ENCODE measurements around the gene MAPK4.
"Not testable (repeated sequence)": the region's sequence is repeated elsewhere in the genome, so short reads cannot be mapped to it uniquely, and the experiment has no call there.

The MAPK4 gene

DNA sequence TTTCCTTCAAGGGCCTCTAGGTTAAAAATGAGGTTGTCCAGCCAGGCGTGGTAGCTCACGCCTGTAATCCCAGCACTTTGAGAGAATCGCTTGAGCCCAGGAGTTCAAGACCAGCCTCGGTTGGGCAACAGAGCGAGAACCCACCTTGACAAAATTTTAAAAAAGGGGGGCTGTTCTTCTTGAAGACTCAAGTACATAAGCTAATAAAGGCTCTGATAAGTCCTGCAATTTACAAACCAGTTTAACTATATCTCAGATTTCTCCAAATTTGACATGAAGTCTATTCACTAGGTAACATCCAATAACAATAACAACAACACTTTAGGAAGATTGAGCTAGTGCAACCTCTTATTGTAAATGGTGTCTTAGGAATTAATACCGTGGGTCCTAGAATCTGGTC lies 129.7 kb downstream of the MAPK4 start:
- no peak for DNase-seq

DNA sequence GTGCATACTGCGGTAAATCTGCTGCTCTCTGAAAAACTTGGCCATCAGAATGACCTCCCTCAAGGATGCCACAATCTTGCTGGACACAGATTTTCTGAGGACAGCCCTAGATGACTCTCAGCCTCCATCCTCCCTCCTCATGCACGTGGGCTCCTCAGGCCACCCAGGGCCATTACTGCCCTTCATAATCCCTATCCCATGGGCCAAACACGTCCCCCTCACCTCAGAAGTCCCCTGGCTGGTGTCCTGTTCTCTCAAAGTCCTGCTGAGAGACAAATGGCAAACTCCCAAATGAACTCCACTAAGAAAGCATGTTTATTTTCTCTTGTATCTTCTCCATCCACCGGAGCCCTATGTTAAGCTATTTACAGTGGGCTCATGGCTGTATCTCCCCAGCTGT lies 134.3 kb downstream of the MAPK4 start:
- DNase-seq: no peak

DNA sequence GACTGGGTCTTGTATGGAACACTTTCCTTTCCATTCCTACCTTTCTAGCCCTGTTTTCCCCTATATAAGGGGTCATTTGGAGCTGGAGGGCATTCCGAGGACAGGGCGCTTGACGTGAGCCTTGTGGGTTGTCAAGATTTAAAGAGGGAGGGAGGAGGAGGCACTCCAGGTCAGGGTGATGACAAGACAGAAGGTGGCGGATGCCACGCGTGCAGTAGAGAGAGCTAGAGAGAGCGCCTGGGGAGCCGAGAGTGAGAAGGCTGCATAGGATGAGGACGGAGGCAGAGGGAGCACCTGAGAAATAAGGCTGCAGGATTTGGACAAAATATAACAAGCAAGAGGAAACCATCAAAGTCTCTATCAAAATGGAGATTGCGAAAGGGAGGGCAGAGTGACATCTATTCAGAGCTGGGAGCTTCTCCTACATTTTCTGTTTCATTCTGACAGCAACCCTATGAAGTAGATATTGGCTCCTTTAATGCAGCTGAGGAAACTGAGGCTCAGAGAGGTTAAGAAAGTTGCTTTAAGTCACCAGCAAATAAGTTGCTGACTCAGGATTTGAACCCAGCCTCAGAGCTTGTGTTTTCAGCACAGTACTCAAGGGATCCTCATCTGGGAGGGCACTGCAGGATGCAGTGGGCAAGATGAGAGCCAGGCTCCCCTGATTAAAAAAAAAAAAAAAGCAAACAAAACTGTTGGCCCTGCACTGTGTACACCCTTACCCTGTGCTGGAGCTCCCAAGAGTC lies 135.7 kb downstream of the MAPK4 start:
- no peak for DNase-seq

DNA sequence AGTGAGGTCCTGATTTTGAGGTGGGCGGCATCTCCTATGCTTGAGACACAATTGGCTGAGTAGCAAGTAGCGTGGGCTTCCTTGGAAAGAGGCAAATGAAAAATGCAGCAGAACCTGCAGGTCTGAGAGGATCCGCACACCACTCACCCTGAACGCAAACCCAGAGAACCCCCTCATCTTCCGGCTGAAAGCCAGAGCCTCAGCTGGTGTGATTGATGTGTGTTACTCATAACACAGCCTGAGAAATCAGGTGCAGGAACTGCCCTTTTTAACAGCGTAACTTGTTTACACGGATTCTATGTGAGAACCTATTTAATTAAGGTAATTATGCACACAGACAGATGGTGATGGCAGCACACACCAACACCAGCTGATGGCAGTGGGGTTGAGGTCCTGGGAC lies 136.5 kb downstream of the MAPK4 start:
- DNase-seq: no peak

DNA sequence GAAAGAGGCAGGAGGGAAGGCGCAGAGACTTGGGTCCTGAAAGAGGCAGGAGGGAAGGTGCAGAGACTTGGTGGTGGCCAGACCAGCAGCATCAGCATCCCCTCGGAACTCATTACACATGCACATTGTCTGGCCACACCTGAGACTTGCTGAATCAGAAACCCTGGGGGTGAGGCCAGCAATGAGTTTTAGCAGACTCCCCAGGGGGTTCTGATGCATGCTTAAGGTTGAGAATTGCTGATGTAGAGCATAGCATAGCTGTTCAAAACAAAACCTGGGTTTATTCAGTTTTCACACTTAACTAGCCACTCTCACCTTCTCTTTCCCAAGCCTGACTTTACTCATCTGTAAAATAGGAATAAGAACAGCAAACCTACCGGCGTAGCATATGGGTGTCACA lies 137.0 kb downstream of the MAPK4 start:
- no peak for DNase-seq

DNA sequence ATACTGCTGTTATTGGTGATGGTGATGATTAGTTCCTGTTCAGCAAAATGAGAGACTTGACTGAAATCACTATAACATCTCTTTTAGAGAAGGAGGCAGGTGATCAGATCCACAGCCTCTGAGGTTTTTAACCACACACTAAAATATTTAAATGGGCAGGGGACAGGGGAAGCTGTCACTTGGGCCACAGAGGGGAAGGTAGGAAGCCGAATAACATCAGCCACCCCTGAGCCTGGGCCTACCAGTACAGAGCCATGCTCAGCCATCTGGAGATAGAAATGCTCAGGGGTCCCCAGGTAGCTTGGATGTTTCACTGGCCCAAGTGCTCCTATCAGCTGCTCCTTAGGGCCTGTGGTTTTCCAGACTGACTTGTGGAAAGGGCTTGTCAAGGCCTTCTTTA lies 137.6 kb downstream of the MAPK4 start:
- no peak for DNase-seq

DNA sequence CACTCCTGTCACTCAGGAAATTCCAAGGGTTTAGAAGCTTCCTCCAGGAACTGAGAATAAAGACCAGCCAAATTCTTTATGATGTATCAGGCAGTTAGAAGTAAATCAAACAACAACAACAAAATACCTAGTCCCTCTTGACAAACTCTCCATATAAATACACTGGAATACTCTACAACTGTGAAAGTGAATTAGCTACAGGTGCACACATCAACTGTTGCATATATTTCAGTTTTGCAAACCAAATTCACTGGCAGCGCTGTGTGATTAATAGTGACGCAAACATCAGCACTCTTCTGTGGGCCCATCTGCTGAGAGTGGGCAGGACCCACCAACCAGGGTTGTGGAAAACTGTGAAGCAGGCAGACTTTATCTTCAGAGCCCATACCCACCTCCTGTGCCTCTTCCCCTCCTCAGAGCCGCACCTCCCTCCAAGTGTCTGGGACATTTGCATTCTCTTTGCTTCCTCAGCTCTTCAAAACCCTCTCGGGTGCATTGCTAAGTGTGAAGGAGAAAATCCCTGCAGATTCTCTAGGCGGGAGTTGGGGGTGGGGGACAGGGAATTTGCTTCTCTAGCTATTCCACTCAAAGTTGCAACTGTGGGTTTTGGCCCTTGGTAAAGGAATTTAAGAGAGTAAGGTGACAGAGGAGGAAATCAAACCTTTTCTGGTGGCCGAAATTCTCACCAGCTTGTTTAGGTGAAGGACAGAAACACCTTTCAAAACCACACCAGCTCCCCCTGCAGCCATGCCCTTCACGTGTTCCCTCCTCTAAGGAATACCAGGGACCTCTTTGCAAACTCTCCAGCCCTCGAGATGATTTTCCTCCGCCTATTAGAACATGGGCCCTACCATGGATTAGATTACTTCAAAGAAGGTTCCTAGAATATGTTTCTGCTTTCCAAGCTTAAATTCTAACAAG lies 140.6 kb downstream of the MAPK4 start:
- DNase-seq: no peak

DNA sequence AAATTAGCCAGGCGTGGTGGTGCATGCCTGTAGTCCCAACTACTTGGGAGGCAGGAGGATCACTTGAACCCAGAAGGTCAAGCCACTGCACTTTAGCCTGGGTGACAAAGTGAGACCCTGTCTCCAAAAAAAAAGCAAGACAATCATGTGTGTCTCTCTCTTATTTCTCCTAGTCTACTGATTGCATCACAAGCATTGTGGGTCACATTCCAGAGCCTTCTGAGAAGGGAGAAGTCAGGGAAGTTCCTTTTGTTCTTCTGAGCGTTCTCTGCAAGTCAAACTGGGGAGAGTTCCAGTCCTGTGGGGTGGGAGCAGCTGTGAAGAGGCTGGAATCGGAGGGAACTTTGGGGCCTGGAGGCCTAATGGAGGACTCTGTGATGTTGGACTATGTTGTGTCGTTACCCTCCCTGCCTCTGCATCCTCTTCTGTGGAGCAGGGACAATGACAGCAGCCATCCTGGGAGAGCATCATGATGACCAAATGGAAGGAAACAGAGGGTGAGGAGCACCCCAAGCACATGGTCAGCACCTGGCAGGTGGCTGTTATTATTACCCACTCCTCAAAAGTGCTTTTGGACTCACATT lies 144.6 kb downstream of the MAPK4 start:
- no peak for DNase-seq

DNA sequence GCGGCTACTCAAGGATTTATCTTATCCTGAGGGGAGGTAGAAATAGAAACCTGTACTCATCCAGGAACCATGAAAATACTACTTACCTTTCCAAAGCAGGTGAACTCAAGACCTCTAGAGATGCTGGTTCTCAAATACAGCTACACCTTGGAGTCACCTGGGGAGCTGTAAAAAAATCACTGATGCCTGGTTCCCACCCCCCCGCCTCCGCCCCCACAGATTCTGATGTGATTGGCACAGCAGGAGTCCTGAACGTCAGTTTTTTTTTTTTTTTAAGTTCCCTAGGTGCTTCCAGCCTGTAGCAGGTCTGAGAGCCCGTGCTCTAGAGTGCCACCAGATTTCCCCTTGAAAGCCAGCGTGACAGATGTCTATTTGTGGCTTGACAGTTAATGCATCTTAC lies 146.3 kb downstream of the MAPK4 start:
- DNase-seq: no peak

DNA sequence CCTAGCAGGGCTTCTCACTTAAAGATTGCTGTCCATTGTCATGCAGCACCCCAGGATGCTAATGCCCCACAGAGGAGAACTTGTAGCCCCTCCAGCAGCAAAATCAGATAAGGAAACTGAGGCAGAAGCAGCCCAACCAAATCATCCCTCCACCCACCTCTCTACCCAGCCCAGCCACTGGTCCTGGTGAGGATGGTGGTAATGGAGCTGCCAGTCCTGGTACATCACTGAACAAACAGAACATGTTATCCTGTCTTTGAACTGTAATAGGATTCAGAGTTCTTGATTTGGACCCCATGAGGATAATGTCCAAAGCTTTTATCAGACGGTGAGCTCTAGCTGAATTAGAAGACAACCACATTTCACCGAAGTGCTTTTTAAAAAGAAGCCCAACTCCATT lies 146.8 kb downstream of the MAPK4 start:
- DNase-seq: no peak

DNA sequence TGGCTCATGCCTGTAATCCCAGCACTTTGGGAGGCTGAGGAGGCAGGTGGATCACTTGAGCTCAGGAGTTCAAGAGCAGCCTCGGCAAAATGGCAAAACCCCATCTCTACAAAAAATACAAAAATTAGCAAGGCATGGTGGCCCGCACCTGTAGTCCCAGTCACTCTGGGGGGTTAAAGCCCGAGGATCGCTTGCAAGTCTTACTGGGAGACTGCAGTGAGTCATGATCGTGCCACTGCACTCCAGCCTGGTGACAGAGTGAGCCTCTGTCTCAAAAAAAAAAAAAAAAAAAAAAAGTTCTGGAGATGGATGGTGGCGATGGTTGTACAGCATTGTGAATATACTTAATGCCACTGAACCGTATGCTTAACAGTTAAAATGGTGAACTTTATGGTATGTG lies 147.4 kb downstream of the MAPK4 start:
- not testable (repeated sequence) for DNase-seq

DNA sequence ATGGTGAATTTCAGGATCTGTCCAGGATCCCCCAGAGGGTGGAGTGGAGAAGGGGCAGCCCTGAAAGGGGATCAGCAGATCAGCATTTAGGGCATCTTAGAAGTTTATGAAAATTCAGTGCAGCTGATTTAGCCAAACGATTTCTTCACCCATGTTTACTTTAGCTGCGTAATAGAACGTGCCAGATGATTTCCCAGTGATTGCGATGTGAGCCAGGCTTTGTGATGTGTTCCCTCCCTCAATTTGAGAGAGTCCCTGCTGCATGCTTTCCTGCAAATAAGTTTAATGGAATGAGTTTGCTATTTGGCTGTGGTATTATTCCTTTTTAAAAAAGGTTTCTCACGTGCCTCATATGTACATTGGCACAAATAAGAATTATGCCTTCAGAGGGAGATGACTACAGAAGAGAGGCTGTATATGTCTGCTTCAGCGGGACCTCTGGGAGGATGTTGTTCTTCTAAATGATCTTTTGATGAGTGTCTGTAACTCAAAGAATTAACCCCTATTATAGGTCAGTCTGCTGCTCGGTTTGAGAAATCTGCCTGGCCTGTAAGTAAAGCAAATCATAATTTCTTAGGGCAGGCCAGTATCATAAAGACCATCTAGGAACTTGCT lies 148.1 kb downstream of the MAPK4 start:
- no peak for DNase-seq

DNA sequence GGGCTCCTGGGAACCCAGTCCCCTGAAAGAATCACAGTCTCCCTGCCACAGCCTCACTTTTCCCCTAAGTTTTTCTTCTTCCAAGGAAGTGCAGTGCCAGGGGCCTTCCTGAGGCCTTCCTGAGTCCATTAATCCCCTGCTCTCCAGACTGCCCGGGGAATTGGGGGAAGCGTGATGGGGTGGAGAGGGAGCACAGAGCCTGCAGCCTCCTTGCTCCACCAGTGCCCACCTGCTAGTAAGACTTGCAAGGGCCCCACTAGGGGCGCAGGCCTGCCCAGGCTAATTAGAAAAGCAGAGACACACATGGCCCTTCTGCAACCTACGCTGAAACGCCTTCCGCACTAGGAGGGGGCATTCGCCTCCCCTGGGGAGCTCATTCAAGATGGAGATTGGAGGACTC lies 149.3 kb downstream of the MAPK4 start:
- DNase-seq: no peak

DNA sequence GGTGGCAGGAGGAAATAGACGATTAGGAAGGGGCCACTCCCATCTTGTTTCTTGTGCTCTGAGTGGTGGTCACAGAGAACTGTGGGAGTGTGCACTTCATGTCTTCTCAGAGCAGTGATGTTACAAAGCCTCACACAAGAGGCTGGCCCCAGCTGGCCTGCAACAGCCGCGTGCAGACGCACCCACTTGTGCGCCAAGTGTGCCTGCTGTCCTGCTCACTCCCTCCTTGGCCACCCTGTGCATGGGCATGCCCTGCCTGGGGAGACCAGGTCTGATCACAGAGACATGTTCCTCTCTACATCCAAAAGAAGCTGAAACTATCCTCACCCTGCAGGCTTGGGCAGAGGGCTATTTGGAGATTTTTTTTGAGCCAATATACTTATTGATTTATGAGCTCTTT lies 151.5 kb downstream of the MAPK4 start:
- DNase-seq: no peak

DNA sequence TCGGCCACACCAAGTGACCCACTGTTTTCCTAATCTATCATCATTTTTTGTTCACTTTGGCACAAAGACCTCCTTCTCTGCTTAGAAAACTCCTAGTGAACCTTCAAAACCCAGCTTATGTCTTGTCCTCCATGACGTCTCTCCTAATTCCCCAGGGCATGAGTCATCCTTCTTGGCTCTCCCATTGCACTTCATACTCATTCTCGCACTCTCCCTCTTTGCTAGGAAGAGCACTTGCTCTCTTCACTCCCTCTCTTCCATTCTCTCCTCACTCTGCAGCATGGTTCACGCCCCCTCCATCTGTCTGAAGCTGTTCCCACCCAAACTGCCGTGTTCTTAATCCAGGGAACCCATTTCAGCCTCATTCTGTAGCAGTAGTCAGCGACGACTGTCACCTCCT lies 156.0 kb downstream of the MAPK4 start:
- no peak for DNase-seq

DNA sequence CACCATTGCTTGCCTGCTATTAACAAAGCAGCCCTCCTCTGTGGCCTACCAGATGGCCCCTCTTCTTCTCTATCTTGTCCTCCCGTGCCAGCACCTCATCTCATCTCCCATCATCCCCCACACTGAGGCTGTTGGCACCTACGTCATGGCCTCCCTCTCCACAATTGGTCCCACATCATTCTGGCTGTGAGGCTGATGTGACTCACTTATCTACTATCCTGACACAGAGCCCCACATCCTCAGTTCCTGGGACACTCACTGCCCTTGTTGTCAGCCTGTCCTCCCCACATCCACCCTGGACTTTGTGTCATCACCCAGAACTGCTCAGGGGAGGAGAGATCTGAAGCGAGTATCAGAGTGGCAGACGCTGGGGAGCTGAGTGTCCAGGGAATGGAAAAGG lies 157.0 kb downstream of the MAPK4 start:
- DNase-seq: peak; percentile 4

DNA sequence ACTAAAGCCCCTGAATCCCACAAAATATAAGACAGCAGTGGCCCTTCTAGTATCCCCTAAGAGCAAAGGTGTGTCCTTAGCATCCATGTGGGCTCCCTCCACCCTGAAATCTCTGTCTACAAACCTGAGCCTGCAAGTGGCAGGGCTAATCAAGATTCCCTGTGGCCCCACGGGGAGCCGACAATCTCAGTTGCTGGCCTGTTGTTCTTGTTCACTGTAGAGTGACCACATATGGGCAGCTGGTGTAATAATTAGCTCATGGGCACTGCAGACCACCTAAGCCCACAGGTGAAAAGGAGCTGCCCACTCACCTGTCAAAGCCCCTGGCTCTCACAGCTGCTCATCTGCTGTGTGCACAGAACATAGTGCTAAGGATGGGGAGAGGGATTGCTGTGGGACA lies 157.7 kb downstream of the MAPK4 start:
- no peak for DNase-seq

DNA sequence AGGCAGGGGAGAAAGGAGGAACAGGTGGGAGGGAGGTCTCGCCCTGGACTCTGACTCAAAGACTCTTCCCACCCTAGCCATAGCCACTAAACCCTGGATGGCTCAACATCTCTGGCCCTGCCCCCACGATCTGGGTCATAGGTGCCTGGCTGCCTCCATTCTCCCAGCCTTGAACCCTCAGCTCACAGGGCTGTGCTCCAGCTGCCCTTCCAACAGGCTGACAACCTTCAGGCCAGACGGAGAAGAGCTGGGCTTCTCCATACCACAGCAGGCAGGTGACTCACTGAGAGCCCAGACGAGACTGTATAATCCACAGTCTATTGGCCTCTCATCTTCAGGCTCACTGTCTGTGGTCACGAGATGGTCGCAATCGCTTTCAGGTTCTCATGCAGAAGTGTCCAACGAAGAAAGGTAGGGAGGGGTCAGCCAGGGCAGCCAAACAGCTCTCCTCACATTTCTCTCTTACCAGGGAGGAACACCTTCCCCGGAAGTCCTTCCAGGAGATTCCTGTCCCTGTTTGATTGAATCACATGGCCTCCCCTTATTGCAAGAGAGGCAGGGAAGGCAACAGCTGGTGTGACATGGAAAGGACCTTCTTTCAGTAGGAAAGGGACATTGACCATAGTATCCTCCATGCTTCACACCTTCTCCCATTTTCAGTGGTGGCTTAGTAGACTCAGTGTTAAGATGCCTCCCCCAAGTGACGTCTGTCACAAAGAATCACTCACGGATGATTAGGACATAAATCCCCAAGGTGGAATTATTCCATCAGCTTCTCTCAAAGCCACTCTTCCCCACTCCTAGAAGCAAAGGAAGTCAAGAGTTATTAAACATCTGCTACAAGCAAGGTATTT lies 159.8 kb downstream of the MAPK4 start:
- no peak for DNase-seq

DNA sequence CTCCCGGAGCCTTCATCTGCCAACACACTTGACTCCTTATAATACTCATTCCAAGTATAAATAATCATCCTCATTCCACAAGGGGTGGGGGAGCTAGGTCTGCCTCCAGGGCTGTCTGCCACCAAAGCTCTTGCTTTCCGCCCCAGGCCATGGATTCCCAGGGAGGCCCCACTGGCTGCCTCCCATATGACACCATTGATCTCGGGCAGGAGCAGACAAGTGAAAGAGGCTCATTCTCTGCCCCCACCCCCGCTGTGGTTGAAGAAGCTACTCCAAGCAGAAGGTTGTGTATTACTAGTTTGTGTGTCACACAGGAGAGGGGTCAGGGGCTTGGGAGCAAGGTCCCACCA lies 160.4 kb downstream of the MAPK4 start:
- DNase-seq: no peak

DNA sequence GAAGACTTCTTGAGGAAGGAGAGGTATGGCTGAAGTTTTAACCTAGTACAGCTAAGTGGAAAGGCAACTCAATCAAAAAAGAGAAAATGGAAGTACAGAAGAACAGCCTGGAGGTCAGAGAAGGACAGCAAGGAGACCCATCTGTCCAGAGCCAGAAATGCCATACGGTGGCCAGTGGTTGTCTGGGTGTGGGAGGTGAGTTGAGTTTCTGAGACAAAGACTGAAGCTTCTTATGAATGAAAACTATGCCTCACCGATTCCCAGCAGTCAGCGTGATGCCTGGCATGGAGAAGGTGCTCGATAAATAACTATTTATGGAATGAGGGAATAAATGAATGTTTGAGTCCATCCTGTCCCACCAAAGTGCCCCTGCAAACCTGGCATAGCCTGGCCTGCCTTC lies 161.1 kb downstream of the MAPK4 start:
- no peak for DNase-seq

DNA sequence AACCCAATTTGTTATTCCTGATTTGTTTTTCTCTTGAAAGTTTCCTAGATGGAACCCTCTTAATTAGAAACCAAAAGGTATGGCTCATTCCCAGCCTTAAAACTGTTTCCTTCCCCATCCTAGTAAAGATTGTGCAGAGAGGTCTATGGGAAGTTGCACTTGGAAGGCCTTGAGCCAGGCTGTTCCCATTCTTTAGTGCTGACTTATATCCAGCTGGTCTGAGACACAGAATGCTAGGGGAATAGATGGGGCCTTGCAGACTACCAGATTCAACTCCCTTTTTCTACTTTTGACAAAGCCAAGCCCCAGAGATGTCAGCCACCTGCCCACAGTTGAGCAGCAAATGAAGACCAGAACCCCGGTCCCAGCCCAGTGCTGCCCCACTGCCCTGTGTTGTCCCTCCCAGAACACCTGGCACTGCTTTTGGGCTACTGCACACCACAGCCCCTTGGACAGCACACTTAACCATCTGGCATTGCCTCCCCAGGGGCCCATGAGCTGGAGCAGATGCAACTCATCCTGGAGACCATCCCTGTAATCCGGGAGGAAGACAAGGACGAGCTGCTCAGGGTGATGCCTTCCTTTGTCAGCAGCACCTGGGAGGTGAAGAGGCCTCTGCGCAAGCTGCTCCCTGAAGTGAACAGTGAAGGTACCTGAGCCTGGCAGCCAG lies 161.7 kb downstream of the MAPK4 start:
- DNase-seq: no peak

DNA sequence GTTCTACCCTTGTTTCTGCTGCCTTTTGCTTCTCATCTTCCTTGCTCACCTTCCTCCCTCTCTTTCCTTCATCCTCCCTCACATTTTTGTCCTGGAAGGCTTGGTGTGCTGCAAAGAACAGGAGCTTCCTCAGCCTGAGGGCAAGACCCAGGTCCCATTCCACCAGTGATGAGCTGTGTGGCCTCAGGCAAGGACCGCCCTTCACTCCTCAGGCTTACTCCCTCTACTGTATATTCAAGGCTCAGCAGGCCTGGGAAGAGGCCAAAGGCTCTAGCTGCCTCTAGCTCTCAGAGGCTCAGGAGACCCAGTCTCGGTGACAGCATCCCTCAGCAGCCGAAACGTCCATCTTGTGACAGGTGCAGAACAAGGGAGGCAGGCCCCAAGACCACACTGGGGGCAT lies 162.4 kb downstream of the MAPK4 start:
- DNase-seq: no peak
